ENCODE measurements around the gene HOXA9.

DNA sequence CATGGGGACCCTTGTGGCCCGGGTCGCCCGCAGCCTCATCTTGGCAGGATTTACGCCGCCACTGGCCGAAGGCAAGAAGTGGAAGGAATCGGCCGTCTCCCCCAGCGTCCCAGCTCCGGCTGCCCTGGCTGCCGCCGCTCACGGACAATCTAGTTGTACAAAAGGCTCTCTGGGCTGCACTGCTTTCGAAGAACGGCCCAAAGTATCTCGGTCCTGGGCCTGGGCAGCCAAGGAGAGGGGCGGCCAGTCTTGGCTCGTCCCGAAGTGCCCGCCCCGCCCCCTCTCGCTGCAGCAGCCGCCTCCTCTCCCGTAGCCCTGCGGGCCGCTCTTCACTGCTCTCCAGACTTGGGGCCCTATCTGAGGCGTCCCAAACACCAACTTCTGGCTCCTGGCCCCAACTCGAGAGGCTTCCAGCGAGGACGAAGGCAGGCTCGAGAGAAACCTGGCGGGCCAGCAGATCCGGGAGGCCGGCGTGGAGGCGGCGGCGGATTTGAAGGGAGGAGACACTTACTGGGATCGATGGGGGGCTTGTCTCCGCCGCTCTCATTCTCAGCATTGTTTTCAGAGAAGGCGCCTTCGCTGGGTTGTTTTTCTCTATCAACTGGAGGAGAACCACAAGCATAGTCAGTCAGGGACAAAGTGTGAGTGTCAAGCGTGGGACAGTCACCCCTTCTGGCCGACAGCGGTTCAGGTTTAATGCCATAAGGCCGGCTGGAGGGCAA lies 809 bp downstream of the HOXA9 start:
- TF ChIP-seq CTCF (optimal IDR thresholded peaks at IDR 0.05 in 1 of 3, IDR thresholded peaks at IDR 0.05 in 1 of 3, conservative IDR thresholded peaks at IDR 0.05 in 1 of 3; ENCODE audit: extremely low read depth in 1 of 3, insufficient read depth in 2 of 3, low read length in 3 of 3) (peak in 2 of 3 experiments; percentile 33 to 40), EZH2 (IDR thresholded peaks at IDR 0.05; ENCODE audit: low read length) (no peak)

Measured in keratinocyte (primary cell).